Activated B cell treated with CpG ODN at 0.5 μM for 24 hours (primary cell): ENCODE measurements around the gene FETUB. TPM values are rescaled to one million over a fixed set of nuclear protein-coding genes. Genes with fewer than 3 reads are reported as not detected.

Source experiments
- ATAC-seq: fragments of 200-7000 bp; cut with Tn5 transposase; one replicate; pipeline ENCODE4 v1.10.0; 2021; ENCODE audit warnings: low read depth, mild to moderate bottlenecking, moderate library complexity
- CTCF ChIA-PET: fragments of 350-600 bp; sonication (Branson Sonifier 250); formaldehyde crosslinking; loops from one replicate; lab custom pipeline; 2021; ENCODE audit warnings: antibody characterized with exemption; lab: Charles Lee
- POLR2A ChIA-PET: fragments of 350-600 bp; sonication (Branson Sonifier 250); formaldehyde crosslinking; loops from one replicate; lab custom pipeline; 2021; ENCODE audit warnings: antibody characterized with exemption; lab: Charles Lee
- DNase-seq: peaks from one replicate; pipeline ENCODE4 v3.0.0; 2022
- H3K27ac Mint-ChIP-seq: one replicate; pipeline ENCODE4 v1.8.0; 2020; ENCODE audit warnings: mixed read lengths
- H3K27me3 Mint-ChIP-seq: one replicate; pipeline ENCODE4 v1.8.0; 2021; ENCODE audit warnings: mixed read lengths
- H3K36me3 Mint-ChIP-seq: one replicate; pipeline ENCODE4 v1.8.0; 2021; ENCODE audit warnings: low read depth, mixed read lengths
- H3K4me1 Mint-ChIP-seq: one replicate; pipeline ENCODE4 v1.8.0; 2021; ENCODE audit warnings: mixed read lengths
- H3K4me3 Mint-ChIP-seq: one replicate; pipeline ENCODE4 v1.8.0; 2020; ENCODE audit warnings: mild to moderate bottlenecking, mixed read lengths
- H3K9me3 Mint-ChIP-seq: one replicate; pipeline ENCODE4 v1.8.0; 2020; ENCODE audit warnings: mixed read lengths
- CTCF ChIP-seq: fragments of 200-600 bp; IDR thresholded peaks from one replicate; pipeline ENCODE4 v1.8.0; 2022; ENCODE audit warnings: antibody characterized with exemption, mild to moderate bottlenecking
- intact Hi-C: fragments of 100-400 bp; cut with micrococcal nuclease; formaldehyde crosslinking; loops from one replicate; pipeline ENCODE4 v1.15.1; 2024
- total RNA-seq: library from RNA; stranded (reverse); gene quantifications from 2 replicates; pipeline ENCODE4 v1.2.3, GENCODE V29; 2022

FETUB gene
- total RNA-seq, 1 donor from 2014 or later, result not detected

- CTCF ChIA-PET, result no interaction called here
- Mint-ChIP-seq H3K27ac (no peak overlapping the region), H3K4me1 (no peaks in the 10 kb centered on the region), H3K27me3 (peaks cover 5% of the 10 kb centered on the region), H3K9me3 (no peaks in the 10 kb centered on the region), H3K4me3 (no peak overlapping the region), H3K36me3 (no peaks in the 10 kb centered on the region)
- no peak for TF ChIP-seq CTCF
- intact Hi-C loops, result no loop called here
- ATAC-seq (no peak), DNase-seq (no peak)
- POLR2A ChIA-PET, result no interaction called here
Measured at GRCh38 chr3:186663361-186664118, 23.3 kb downstream of the FETUB start.

DNA sequence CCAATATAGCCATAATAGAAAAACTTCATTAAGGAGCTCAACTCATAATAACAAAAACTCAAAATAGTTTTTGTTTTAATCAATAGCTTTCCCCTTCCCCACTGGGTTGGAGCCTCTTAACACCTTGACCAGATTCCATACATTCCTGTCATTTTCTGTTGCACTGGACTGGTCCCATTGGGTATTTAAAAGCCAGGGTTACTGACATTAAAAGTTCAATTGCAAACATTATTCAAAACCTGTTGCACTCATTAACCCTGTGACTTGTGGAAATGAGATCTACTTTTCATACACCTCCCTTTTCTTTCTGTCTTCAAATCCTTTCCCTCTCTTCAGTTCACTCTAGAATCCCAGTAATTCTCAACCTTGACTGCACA lies 23.9 kb downstream of the FETUB start:
- Mint-ChIP-seq H3K36me3 (no peaks in the 10 kb centered on the region), H3K27me3 (peaks cover 5% of the 10 kb centered on the region), H3K27ac (no peak overlapping the region), H3K4me3 (no peak overlapping the region), H3K9me3 (no peaks in the 10 kb centered on the region), H3K4me1 (no peaks in the 10 kb centered on the region)
- CTCF ChIA-PET, result no interaction called here
- ATAC-seq, result no peak
- no peak for DNase-seq
- intact Hi-C loops, result no loop called here
- POLR2A ChIA-PET, result no interaction called here
- no peak for TF ChIP-seq CTCF

DNA sequence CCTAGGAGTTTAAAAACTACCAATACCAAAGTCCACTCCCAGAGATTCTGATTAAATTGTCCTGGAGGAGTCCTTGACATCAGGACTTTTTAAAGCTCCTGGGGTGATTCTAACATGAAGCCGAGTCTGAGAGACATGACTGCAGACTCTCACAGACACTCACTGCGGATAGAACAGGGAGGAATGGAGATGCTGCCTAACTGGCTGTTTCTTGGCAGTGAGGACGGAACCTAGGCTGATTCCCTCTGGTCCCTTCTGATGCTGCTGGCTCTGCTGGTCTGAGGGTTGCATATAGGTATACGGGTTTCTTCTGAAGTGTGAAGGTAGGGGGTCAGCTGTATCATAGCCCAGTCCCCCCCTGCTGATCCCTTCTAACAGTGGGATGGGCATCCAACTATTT lies 24.3 kb downstream of the FETUB start:
- ATAC-seq (no peak), DNase-seq (no peak)
- CTCF ChIA-PET, result no interaction called here
- TF ChIP-seq CTCF, result no peak
- intact Hi-C loops, result no loop called here
- H3K27ac Mint-ChIP-seq, result no peak overlapping the region
- POLR2A ChIA-PET, result no interaction called here
- H3K4me1 Mint-ChIP-seq, result no peaks in the 10 kb centered on the region
- H3K27me3 Mint-ChIP-seq, result peaks cover 5% of the 10 kb centered on the region
- no peaks in the 10 kb centered on the region for H3K9me3 Mint-ChIP-seq
- no peaks in the 10 kb centered on the region for H3K36me3 Mint-ChIP-seq
- no peak overlapping the region for H3K4me3 Mint-ChIP-seq

DNA sequence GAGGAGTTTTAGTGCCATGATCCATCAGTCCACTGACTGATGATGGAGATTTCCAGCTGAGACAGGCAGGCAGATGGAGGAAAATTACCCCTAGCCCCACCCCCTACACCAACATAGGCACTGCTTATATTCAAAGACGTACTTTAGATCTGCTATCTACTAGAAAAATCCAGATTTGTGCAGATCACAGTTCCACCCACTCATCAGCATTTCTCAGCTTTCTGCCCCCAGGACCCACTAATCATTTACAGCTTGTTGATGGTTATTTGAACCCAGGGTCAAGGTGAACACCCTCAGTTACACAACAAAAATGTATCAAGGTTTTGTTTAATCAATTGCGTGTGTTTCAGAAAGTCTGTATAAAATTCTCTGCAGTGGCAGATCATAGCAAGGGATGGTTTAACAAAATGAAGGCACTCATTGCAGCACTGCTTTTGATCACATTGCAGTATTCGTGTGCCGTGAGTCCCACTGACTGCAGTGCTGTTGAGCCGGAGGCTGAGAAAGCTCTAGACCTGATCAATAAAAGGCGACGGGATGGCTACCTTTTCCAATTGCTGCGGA lies 25.5 kb downstream of the FETUB start, which contains the start of gene HRG:
HRG (plus strand) TSS at position 390 of the 564 bp plus-strand sequence; CDS start at position 408, 18 bp downstream.
- ATAC-seq, result no peak
- DNase-seq, result no peak
- Mint-ChIP-seq H3K27me3 (peaks cover 5% of the 10 kb centered on the region), H3K4me1 (no peaks in the 10 kb centered on the region), H3K27ac (no peak within 1 kb of the TSS), H3K9me3 (no peaks in the 10 kb centered on the region), H3K36me3 (no peaks in the 10 kb centered on the region), H3K4me3 (no peak within 1 kb of the TSS)
- intact Hi-C loops, result no loop called here
- TF ChIP-seq CTCF, result no peak
- ChIA-PET POLR2A (interaction anchor here (1.7 kb wide), 1 partner anchor 118 kb away, joined by 5 read pairs; the partner anchor contains the start of gene EIF4A2), CTCF (no interaction called here)

GRCh38 chr3:186668426-186668825 lies 28.2 kb downstream of the FETUB start:
- no peak for DNase-seq
- TF ChIP-seq CTCF, result no peak
- ATAC-seq, result no peak
- CTCF ChIA-PET, result no interaction called here
- no peak overlapping the region for H3K27ac Mint-ChIP-seq
- H3K9me3 Mint-ChIP-seq, result no peaks in the 10 kb centered on the region
- no peaks in the 10 kb centered on the region for H3K4me1 Mint-ChIP-seq
- no peak overlapping the region for H3K4me3 Mint-ChIP-seq
- intact Hi-C loops, result no loop called here
- peaks cover 6% of the 10 kb centered on the region for H3K27me3 Mint-ChIP-seq
- H3K36me3 Mint-ChIP-seq, result no peaks in the 10 kb centered on the region
- POLR2A ChIA-PET, result no interaction called here
